T-helper 1 cell (primary cell): Measurements from ENCODE around the gene DTX3.
"Not testable (repeated sequence)": the region's sequence is repeated elsewhere in the genome, so short reads cannot be mapped to it uniquely, and the experiment has no call there.

Source experiments
- DNase-seq, 5 donors: peaks; one replicate each; pipeline ENCODE4 v3.0.0-alpha.2; 2012 to 2020

DTX3 gene

GRCh38 chr12:57632958-57633840 lies 28.6 kb downstream of the DTX3 start, which contains the start of gene B4GALNT1:
Gene B4GALNT1 (minus strand): TSS chr12:57633201. CDS start chr12:57632132, 1,069 bp downstream.
- DNase-seq, result peak in 4 of 5 donors; percentile 34 to 71 (median 53)

- not testable (repeated sequence) for DNase-seq
These were observed 32.1 kb downstream of the DTX3 start for GRCh38 chr12:57636731-57637130.

- no peak for DNase-seq
These were observed 32.7 kb downstream of the DTX3 start for GRCh38 chr12:57637364-57637763.

GRCh38 chr12:57638096-57638495 lies 33.5 kb downstream of the DTX3 start:
- DNase-seq, result no peak

- no peak for DNase-seq
These were observed 35.8 kb downstream of the DTX3 start for GRCh38 chr12:57640175-57641042.

GRCh38 chr12:57641699-57642442 lies 37.2 kb downstream of the DTX3 start:
- DNase-seq, result no peak

- DNase-seq, result not testable (repeated sequence)
These were observed 41.5 kb downstream of the DTX3 start for GRCh38 chr12:57645990-57646658.

- DNase-seq, result not testable (repeated sequence)
These were observed 42.0 kb downstream of the DTX3 start for GRCh38 chr12:57646659-57647049.

GRCh38 chr12:57654042-57654441 lies 49.4 kb downstream of the DTX3 start:
- DNase-seq, result no peak

GRCh38 chr12:57655541-57656240 lies 51.1 kb downstream of the DTX3 start:
- no peak for DNase-seq

- DNase-seq, result not testable (repeated sequence)
These were observed 51.8 kb downstream of the DTX3 start for GRCh38 chr12:57656408-57656807.

- DNase-seq, result no peak
These were observed 53.1 kb downstream of the DTX3 start for GRCh38 chr12:57657744-57658143.

GRCh38 chr12:57658890-57659289 lies 54.3 kb downstream of the DTX3 start:
- no peak for DNase-seq
